KMS-11 (cell line): ENCODE measurements around the gene NLGN2.

Source experiments
- H2AFZ ChIP-seq: fragments of 200-600 bp; sonication (generic); 2 replicates; pipeline ENCODE4 v1.6.1; 2016; ENCODE audit warnings: antibody characterized with exemption, mixed run types, low read depth
- H3K27ac ChIP-seq: fragments of 200-600 bp; sonication (generic); 2 replicates; pipeline ENCODE4 v1.6.1; 2016; ENCODE audit warnings: mild to moderate bottlenecking, mixed run types
- H3K27me3 ChIP-seq: fragments of 200-600 bp; sonication (generic); 2 replicates; pipeline ENCODE4 v1.6.1; 2017; ENCODE audit warnings: mild to moderate bottlenecking, low read depth, mixed run types, moderate library complexity; ENCODE audit not compliant: insufficient read depth
- H3K36me3 ChIP-seq: fragments of 200-600 bp; sonication (generic); 2 replicates; pipeline ENCODE4 v1.6.1; 2017; ENCODE audit warnings: mild to moderate bottlenecking, mixed run types; ENCODE audit not compliant: insufficient read depth
- H3K4me1 ChIP-seq: fragments of 200-600 bp; sonication (generic); 2 replicates; pipeline ENCODE4 v1.6.1; 2016; ENCODE audit warnings: mild to moderate bottlenecking, low read depth, mixed run types; ENCODE audit not compliant: poor library complexity, severe bottlenecking
- H3K4me2 ChIP-seq: fragments of 200-600 bp; sonication (generic); 2 replicates; pipeline ENCODE4 v1.7.0; 2016; ENCODE audit warnings: mild to moderate bottlenecking, mixed run types
- H3K4me3 ChIP-seq: fragments of 200-600 bp; sonication (generic); IDR thresholded peaks from 2 replicates; pipeline ENCODE4 v1.6.1; 2017; ENCODE audit warnings: low read depth, low read length, mixed read lengths; ENCODE audit not compliant: insufficient read depth
- H3K79me2 ChIP-seq: fragments of 200-600 bp; sonication (generic); 2 replicates; pipeline ENCODE4 v1.6.1; 2016; ENCODE audit warnings: low read depth, mixed run types; ENCODE audit not compliant: insufficient read depth
- H3K9ac ChIP-seq: fragments of 200-600 bp; sonication (generic); 2 replicates; pipeline ENCODE4 v1.6.1; 2016; ENCODE audit warnings: mild to moderate bottlenecking, mixed run types
- H4K20me1 ChIP-seq: fragments of 200-600 bp; sonication (generic); 2 replicates; pipeline ENCODE4 v1.6.1; 2016; ENCODE audit warnings: mild to moderate bottlenecking, mixed run types; ENCODE audit not compliant: insufficient read depth
- TF ChIP-seq, protein P1 (sequence below): fragments of 200-600 bp; sonication (generic); conservative IDR thresholded peaks from 2 replicates; pipeline ENCODE4 v1.6.1; 2017; ENCODE audit warnings: low read depth, mild to moderate bottlenecking, antibody characterized with exemption, low read length, moderate library complexity, mixed read lengths

NLGN2 gene

DNA sequence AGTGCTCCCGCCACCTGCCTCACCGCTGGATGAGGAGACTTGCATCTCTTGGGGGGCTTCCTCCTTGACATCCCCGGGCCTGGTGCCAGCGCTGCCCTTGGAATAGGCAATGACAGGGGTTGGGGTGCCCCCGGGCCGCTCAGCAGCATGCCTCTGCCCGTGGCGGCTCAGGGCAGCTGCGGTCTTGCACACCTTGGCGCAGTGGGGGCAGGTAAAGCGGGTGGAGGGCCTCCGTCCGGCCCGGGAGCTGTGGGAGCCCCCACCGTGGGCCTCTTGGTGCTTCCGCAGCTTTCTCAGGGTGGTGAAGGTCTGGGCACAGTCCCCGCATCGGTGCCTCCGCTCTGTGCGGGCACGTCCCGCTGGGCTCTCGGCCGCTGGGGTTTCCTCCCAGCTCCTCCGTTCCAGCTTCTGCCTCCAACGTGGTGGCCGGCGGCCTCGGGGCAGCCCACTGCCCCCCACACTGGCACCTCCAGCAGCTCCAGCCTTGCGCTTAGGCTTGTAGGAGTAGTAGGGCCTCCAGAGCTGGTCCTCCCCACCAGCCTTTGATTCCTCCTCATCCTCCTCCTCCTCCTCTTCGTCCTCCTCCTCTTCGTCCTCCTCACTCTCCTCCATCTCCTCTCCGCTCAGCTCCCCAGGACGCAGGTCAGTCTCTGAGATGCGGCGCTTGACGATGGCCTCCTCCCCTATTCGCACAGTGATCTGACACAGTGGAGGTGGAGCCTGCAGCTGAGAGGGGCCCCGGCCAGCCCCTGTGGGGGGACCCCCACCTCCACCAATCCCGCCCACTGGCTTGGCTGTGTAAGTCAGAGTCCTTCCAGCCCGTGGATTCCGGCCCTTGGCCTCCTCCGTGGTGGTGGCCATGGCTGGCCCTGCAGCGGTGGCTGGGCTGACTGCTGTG, 55.1 kb downstream of the NLGN2 start:
- Histone ChIP-seq H3K9ac (no peak overlapping the region), H3K4me1 (no peaks in the 10 kb centered on the region), H4K20me1 (no peaks in the 10 kb centered on the region), H3K27ac (no peak overlapping the region), H3K27me3 (no peaks in the 10 kb centered on the region), H3K36me3 (no peaks in the 10 kb centered on the region), H3K4me2 (no peak overlapping the region), H3K79me2 (no peaks in the 10 kb centered on the region), H3K4me3 (no peak overlapping the region), H2AFZ (no peak overlapping the region)
- TF ChIP-seq, protein P1, sequence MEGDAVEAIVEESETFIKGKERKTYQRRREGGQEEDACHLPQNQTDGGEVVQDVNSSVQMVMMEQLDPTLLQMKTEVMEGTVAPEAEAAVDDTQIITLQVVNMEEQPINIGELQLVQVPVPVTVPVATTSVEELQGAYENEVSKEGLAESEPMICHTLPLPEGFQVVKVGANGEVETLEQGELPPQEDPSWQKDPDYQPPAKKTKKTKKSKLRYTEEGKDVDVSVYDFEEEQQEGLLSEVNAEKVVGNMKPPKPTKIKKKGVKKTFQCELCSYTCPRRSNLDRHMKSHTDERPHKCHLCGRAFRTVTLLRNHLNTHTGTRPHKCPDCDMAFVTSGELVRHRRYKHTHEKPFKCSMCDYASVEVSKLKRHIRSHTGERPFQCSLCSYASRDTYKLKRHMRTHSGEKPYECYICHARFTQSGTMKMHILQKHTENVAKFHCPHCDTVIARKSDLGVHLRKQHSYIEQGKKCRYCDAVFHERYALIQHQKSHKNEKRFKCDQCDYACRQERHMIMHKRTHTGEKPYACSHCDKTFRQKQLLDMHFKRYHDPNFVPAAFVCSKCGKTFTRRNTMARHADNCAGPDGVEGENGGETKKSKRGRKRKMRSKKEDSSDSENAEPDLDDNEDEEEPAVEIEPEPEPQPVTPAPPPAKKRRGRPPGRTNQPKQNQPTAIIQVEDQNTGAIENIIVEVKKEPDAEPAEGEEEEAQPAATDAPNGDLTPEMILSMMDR = no peak

DNA sequence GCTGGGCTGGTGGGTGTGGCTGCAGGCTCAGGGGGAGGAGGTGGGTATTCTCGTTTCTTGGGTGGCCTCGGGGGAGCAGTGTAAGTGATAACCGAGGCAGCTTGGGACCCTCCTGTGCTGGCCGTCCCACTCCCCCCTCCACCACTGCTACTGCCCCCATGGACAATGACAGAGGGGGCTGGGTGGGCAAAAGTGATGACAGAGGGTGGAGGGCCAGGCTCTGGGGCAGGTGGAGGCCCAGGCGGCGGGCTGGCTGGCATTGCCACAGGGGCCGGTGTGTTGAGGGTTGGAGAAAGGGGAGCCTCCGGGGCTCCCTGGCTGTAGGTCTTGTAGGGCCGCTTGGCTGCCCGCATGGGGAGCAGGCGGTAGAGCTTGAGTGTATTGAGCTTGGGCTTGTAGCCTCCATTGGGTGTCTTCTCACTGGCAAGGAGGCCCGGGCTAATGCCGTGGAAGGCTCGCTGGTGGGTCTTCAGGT, 55.8 kb downstream of the NLGN2 start:
- TF ChIP-seq, protein P1 = no peak
- Histone ChIP-seq H3K4me1 (no peaks in the 10 kb centered on the region), H3K9ac (no peak overlapping the region), H3K36me3 (no peaks in the 10 kb centered on the region), H3K27ac (no peak overlapping the region), H4K20me1 (no peaks in the 10 kb centered on the region), H3K4me3 (no peak overlapping the region), H2AFZ (no peak overlapping the region), H3K4me2 (no peak overlapping the region), H3K27me3 (no peaks in the 10 kb centered on the region), H3K79me2 (no peaks in the 10 kb centered on the region)

DNA sequence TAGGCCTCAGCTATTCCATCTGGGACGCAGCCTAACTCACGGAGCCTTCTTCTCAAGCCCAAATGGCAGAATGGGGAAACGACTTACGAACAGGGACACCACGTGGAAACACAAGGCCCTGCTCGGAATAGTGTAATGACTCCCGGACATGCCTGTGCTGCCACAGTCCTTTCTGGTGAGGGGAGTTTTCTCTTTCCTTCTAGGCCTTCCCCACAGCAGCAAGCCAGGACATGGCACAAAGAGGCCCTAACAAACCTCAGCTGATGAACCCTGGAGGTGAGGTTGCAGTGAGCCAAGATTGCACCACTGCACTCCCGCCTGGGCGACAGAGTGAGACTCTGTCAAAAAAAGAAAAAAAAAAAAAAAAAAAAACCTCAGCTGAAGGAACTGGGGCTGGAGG, 56.4 kb downstream of the NLGN2 start:
- no peaks in the 10 kb centered on the region for H3K4me1 ChIP-seq
- no peaks in the 10 kb centered on the region for H3K79me2 ChIP-seq
- H4K20me1 ChIP-seq = no peaks in the 10 kb centered on the region
- no peak overlapping the region for H3K27ac ChIP-seq
- no peak overlapping the region for H3K4me3 ChIP-seq
- no peak overlapping the region for H3K4me2 ChIP-seq
- no peaks in the 10 kb centered on the region for H3K36me3 ChIP-seq
- H3K27me3 ChIP-seq = no peaks in the 10 kb centered on the region
- TF ChIP-seq, protein P1 = no peak
- no peak overlapping the region for H3K9ac ChIP-seq
- no peak overlapping the region for H2AFZ ChIP-seq

DNA sequence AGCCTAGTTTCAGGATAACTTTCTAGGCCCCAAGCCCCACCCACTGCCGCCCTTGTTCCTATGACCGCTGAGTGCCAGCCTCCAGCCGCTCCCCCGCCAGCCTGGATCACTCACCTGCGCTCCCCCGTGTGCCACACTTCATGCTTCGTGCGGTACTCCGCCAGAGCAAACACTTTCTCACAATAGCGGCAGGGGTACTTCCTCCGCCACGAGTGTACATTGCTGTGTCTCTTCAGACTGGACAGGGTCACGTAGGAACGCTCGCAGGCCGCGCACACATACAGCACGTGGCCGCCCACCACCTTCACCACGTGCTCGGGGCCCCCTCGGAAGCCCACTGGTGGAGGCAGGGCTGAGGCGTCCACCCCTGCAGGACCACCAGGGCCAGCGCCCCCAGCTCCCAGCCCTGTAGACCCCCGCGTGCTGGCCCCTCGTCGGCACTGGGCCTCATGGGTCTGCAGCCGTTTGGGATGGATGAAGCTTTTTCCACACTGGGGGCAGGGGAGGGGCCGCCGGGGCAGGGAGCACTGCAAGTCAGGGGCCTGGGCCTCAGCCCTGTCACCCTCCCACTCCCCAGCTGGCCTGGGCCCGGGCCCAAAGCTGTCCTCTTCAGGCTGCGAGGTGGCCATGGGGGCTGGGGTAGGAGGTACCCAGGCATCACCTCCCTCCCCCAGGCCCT, 58.1 kb downstream of the NLGN2 start:
- no peaks in the 10 kb centered on the region for H4K20me1 ChIP-seq
- H3K27me3 ChIP-seq = no peaks in the 10 kb centered on the region
- no peak overlapping the region for H2AFZ ChIP-seq
- TF ChIP-seq, protein P1 = no peak
- H3K9ac ChIP-seq = no peak overlapping the region
- H3K27ac ChIP-seq = no peak overlapping the region
- H3K36me3 ChIP-seq = no peaks in the 10 kb centered on the region
- H3K4me2 ChIP-seq = no peak overlapping the region
- H3K4me3 ChIP-seq = no peak overlapping the region
- H3K79me2 ChIP-seq = no peaks in the 10 kb centered on the region
- no peaks in the 10 kb centered on the region for H3K4me1 ChIP-seq
